Esophagus muscularis mucosa (tissue), 4 donors: Measurements from ENCODE around the gene HOXD4. TPM values are rescaled to one million over a fixed set of nuclear protein-coding genes. Genes with fewer than 3 reads are reported as not detected.

ENCODE experiments used
- DNase-seq: peaks from one replicate; pipeline ENCODE4 v3.0.0-alpha.2; 2017; ENCODE audit errors: extremely low spot score
- H3K27ac ChIP-seq, 4 donors: fragments of 200-600 bp; sonication (generic); replicated peaks in 1 of 4; 1 replicate in 3 of 4; 2 replicates in 1 of 4; pipeline ENCODE4 v1.5.1; 2016 to 2019; ENCODE audit warnings: mild to moderate bottlenecking in 1 of 4
- H3K27me3 ChIP-seq, 4 donors: fragments of 200-600 bp; sonication (generic); one replicate each; pipeline versions ENCODE4 v1.5.1 to v1.6.0; 2016 to 2019
- H3K36me3 ChIP-seq, 4 donors: fragments of 200-600 bp; sonication (generic); one replicate each; pipeline ENCODE4 v1.5.1; 2016 to 2019
- H3K4me1 ChIP-seq, 4 donors: fragments of 200-600 bp; sonication (generic); one replicate each; pipeline ENCODE4 v1.5.1; 2016 to 2019
- H3K4me3 ChIP-seq, 4 donors: fragments of 200-600 bp; sonication (generic); 1 replicate in 2 of 4; 2 replicates in 2 of 4; pipeline ENCODE4 v1.5.1; 2016 to 2019; ENCODE audit warnings: mild to moderate bottlenecking in 4 of 4, moderate library complexity in 1 of 4
- H3K9me3 ChIP-seq, 4 donors: fragments of 200-600 bp; sonication (generic); 1 replicate in 3 of 4; 2 replicates in 1 of 4; pipeline ENCODE4 v1.5.1; 2016 to 2019
- CTCF ChIP-seq, 3 experiments: fragments of 200-600 bp in 2 of 3; fragments of 450-650 bp in 1 of 3; sonication (generic) in 2 of 3; IDR thresholded peaks; one replicate each; pipeline ENCODE4 v1.5.1; 2017 to 2019; ENCODE audit warnings: antibody characterized with exemption in 3 of 3, mild to moderate bottlenecking in 2 of 3, moderate library complexity in 1 of 3
- EP300 ChIP-seq: sonication (generic); formaldehyde crosslinking; IDR thresholded peaks from one replicate; pipeline ENCODE4 v1.6.1; 2017; ENCODE audit warnings: antibody characterized with exemption
- POLR2A ChIP-seq: fragments of 450-650 bp; IDR thresholded peaks from one replicate; pipeline ENCODE4 v1.6.1; 2017; ENCODE audit warnings: antibody characterized with exemption, moderate library complexity, mild to moderate bottlenecking, low read depth
- POLR2AphosphoS5 ChIP-seq, 2 donors: sonication (generic); formaldehyde crosslinking; IDR thresholded peaks; one replicate each; pipeline ENCODE4 v1.6.1; 2017; ENCODE audit warnings: antibody characterized with exemption in 2 of 2
- WGBS: methylation state at CpG from one replicate; pipeline ENCODE4 v1.1.5; 2018; 5-methylcytosine and 5-hydroxymethylcytosine counted together
- intact Hi-C: fragments of 100-400 bp; cut with DNase I; formaldehyde crosslinking; loops from one replicate; pipeline ENCODE4 v1.15.1; 2023
- total RNA-seq, 4 donors: library from RNA; depleted of rRNA; stranded (reverse); fragments of >200 nt; gene quantifications; one replicate each; pipeline versions ENCODE4 v1.1.0 to v1.2.1, GENCODE V29; 2016

The HOXD4 gene
- total RNA-seq, 4 donors from 2014 or later: 0.66 to 2.9 (median 1.9) TPM

GRCh38 chr2:176162911-176163671 lies 11.7 kb downstream of the HOXD4 start:
- Histone ChIP-seq H3K27ac (no peak overlapping the region), H3K4me3 (no peak overlapping the region), H3K36me3 (no peaks in the 10 kb centered on the region), H3K4me1 (peaks cover 11 to 54% (median 43%) of the 10 kb centered on the region in 4 donors), H3K27me3 (peaks cover 0 to 100% (median 70%) of the 10 kb centered on the region in 4 donors), H3K9me3 (peaks cover 0 to 5% (median 0%) of the 10 kb centered on the region in 4 donors)
- intact Hi-C loops: no loop called here
- WGBS: 34% methylated on average over 19 of the region's 29 CpGs
- TF ChIP-seq POLR2A (no peak), EP300 (no peak), POLR2AphosphoS5 (IDR thresholded peaks at IDR 0.05) (no peak), CTCF (IDR thresholded peaks at IDR 0.05) (no peak)
- DNase-seq: no peak

- peaks cover 11 to 48% (median 38%) of the 10 kb centered on the region in 4 donors for H3K4me1 ChIP-seq
- no peak overlapping the region for H3K27ac ChIP-seq
- TF ChIP-seq POLR2A: no peak
- TF ChIP-seq CTCF (IDR thresholded peaks at IDR 0.05): no peak
- no peak for TF ChIP-seq EP300
- no peak for TF ChIP-seq POLR2AphosphoS5 (IDR thresholded peaks at IDR 0.05)
- peaks cover 0 to 100% (median 64%) of the 10 kb centered on the region in 4 donors for H3K27me3 ChIP-seq
- WGBS: 18% methylated on average over 12 of the region's 12 CpGs
- intact Hi-C loops: no loop called here
- no peak overlapping the region for H3K4me3 ChIP-seq
- no peak for DNase-seq
- no peaks in the 10 kb centered on the region for H3K36me3 ChIP-seq
- peaks cover 0 to 5% (median 0%) of the 10 kb centered on the region in 4 donors for H3K9me3 ChIP-seq
These were observed 12.3 kb downstream of the HOXD4 start for GRCh38 chr2:176163672-176164056.

- WGBS: 46% methylated on average over 13 of the region's 13 CpGs
- Histone ChIP-seq H3K36me3 (no peaks in the 10 kb centered on the region), H3K4me1 (peaks cover 11 to 42% (median 32%) of the 10 kb centered on the region in 4 donors), H3K9me3 (peaks cover 0 to 5% (median 0%) of the 10 kb centered on the region in 4 donors), H3K4me3 (no peak overlapping the region), H3K27me3 (peaks cover 0 to 100% (median 61%) of the 10 kb centered on the region in 4 donors), H3K27ac (no peak overlapping the region)
- intact Hi-C loops: no loop called here
- DNase-seq: no peak
- TF ChIP-seq EP300: no peak
- no peak for TF ChIP-seq POLR2AphosphoS5 (IDR thresholded peaks at IDR 0.05)
- TF ChIP-seq POLR2A: no peak
These were observed 12.9 kb downstream of the HOXD4 start for GRCh38 chr2:176164201-176164600.

GRCh38 chr2:176164611-176165369 lies 13.4 kb downstream of the HOXD4 start:
- H3K4me1 ChIP-seq: peaks cover 7 to 37% (median 26%) of the 10 kb centered on the region in 4 donors
- DNase-seq: no peak
- intact Hi-C loops: no loop called here
- peaks cover 0 to 5% (median 0%) of the 10 kb centered on the region in 4 donors for H3K9me3 ChIP-seq
- H3K36me3 ChIP-seq: no peaks in the 10 kb centered on the region
- peaks cover 0 to 100% (median 59%) of the 10 kb centered on the region in 4 donors for H3K27me3 ChIP-seq
- no peak overlapping the region for H3K27ac ChIP-seq
- H3K4me3 ChIP-seq: peak overlapping the region in 1 of 4 donors; percentile 1
- TF ChIP-seq POLR2A (no peak), POLR2AphosphoS5 (IDR thresholded peaks at IDR 0.05) (no peak), CTCF (IDR thresholded peaks at IDR 0.05) (no peak), EP300 (no peak)
- 18% methylated on average over 46 of the region's 52 CpGs for WGBS
